GM19395 (cell line): ENCODE data around the gene FAM43A.

Source experiments
- ATAC-seq: cut with Tn5 transposase; IDR thresholded peaks from one replicate; pipeline ENCODE4 v1.9.1; 2021; ENCODE audit warnings: mild to moderate bottlenecking, moderate library complexity; ENCODE audit not compliant: unreplicated experiment

The FAM43A gene

DNA sequence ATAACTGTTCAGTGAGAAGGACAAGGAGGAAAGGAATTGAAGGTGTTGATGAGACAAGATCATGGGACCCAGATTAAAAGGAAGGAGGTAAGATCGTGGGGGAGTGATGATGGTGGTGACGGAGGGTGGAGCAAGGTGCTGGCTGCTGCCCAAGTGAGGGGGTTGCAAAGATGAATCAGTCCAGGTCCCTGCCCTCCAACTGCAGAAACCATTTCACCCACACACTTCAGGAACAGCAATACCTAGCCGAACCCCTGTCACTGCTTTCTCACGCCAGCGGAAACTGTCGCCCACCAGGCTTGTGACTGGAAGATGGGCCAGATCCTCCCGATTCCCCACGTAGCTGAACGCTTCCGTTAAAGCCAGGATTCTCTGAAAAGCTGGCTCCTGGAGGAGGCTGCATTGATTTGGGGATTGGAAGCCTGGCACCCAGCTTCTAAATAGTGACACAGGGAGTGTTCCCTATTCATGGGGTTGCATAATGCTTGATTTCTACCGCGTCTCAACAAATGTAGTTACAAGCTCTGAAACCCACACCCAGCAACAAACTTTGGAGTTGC, 10.5 kb upstream of the FAM43A start:
- ATAC-seq, result no peak

DNA sequence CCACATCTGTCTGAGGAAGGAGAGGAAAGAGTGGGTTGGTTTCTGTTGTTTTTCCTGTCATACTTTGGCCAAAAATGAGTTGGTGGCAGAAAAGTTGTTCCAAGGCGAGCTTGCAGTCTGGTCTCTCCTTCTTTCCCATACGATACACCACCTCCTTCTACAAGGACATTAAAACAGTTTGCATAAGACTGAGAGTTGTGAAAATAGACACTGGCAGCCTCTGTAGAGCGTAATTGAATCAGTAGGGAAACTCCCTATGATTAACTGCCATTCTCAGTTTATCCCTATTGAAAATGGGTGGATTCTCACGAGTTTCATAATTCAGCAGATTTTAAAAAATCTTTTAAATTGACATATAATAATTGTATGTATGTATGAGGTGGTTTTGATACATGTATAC, 10.0 kb upstream of the FAM43A start:
- ATAC-seq, result no peak

DNA sequence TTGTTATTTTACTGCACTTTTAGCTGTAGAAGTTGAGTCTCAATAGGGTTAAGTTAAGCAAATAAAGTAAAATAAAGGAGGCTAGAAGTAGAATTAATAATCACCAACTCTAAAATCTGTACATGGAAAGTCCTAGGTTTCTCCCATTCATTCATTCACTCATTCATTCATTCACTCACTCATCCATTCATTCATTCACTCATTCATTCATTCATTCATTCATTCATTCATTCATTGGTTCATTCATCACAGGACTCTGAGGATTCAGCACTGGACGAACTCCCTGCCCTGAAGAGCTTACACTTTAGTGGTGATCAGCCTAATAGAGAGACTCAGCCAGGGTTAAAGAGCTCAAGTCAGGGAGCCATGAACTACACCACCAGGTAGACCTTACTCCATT, 9.2 kb upstream of the FAM43A start:
- ATAC-seq, result no peak

DNA sequence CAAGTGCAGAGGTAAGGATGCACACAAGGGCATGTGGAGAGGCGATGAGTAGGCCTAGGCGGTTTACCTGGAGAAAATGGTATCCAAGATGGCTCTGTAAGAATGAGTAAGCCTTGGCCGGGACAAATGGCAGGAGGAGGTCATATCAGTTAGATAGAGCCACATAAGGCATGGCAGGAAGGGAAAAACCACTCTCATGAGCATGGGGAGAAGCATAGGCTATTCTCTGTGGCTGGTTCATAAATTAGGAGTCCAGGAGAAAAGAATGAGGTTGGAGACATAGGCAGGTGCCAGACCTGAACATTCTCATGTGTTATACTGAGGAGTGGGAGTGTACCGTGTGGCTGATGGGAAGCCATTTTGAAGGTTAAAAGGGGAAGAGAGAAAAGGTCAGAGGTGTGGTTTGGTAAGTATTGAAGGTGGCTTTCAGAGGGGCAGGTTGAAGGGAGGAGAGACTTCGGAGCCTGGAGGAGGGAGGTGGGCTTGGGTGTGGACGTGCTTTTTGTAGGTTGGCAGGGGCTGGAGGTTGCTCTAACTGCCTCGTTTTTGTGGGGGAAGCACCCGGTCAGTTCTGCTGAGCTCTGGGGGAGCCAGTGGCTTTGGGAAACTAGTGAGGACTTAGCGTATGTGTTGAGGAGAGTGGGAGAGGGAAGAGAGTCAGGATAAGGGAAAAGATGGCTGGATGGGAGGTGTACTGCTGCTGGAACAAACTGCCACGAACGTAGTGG, 4.6 kb upstream of the FAM43A start:
- ATAC-seq, result no peak

DNA sequence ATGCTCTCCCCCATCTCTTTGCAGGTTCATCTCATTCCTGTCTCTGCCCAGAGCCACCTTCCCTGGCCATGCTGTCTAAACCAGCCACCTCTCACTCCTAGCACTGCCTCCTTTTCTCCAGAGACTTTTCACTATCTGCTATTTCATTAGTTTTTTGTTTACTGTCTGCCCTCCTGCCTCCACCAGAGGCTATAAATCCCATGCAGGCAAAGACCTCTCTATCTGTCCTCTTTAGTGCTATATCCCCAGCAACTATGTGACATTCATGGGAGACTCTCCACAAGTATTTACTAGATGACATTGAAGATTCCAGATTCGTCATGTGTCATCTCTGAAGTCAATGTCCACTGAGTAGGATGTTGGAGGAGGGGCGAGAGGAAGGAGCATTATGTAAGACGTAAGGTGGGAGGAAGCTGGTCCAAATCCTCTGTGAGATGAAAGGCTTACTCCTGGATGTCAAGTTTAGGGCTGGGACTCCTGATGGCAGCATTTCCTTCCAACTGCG, 3.4 kb upstream of the FAM43A start:
- no peak for ATAC-seq

DNA sequence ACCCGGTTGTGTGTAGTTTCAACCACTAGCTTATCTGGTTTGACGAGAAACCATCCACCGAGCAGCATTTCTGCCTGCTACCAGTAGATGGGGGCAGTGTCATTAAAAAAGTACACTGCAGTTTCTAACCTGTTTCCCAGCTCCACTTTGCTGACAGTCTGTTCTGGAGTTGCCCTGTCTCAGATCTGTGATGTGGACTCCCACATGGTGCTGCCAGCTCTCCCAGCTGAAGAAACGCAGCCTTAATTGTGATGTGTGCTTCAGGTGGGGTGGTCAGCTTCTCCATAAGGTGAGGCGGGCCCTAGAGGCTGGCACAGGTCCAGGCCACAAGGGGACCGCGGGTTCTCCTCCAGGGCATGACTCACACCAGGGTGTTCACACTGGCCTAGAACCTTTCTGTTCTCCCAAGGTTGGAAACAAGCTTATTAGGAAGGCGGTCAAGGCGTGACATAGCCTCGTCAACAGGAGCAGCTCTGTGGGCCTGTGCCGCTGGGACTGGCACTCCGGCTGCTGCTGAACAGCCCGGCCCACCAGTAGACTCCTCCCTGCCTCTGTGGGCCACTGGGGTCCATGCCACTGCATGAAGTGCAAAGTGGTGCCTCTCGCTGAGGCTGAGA, 2.9 kb upstream of the FAM43A start:
- peak; percentile 50 for ATAC-seq

DNA sequence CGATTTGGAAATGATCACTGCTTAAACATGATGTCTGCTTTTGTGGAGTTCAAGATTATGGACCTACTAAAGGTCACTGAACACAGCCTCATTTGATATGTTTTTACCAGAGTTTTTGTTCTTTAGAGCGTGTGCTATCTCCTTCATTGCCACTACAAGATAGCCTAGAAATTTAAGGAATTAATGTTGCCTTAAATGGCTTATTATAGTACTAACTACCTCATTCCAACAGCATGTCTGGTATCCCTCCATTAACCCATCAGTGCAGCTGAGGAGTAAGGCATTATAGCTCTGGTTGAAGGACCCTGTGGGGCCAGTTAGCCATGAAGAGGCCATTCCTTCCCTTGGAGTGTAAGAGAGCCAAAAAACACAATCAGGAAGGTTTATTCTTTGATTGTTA, 2.3 kb upstream of the FAM43A start:
- ATAC-seq, result no peak

DNA sequence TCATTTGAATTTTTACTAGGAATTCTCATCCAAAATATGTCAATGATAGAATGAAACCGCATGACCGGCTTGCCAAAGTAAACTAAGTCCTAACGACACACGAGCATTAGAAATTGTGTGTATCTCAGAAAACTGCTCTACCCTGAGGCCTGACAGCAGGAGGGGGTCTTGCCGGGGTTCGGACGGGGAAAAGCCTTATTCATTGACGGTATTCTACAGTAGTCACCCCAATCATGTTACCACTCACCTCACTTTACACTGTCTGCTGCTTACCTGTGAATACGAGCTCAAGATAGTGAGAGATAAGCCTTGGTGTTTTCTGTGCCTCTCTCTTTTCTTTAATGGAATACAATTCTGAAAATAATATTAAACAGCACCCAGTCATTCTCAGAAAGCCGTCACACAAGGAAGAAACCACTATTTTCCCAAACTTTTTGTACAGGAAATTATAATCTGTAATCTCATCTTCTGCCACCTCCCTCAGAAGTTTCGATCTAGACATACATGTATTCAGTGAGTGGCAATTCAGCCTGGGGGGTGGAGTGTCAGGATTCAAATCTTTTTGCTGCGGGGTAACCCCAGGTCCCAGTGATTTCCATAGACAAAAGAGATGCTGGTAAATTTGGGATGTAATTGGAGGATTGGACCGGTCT, 492 bp upstream of the FAM43A start:
- peak; percentile 20 for ATAC-seq

DNA sequence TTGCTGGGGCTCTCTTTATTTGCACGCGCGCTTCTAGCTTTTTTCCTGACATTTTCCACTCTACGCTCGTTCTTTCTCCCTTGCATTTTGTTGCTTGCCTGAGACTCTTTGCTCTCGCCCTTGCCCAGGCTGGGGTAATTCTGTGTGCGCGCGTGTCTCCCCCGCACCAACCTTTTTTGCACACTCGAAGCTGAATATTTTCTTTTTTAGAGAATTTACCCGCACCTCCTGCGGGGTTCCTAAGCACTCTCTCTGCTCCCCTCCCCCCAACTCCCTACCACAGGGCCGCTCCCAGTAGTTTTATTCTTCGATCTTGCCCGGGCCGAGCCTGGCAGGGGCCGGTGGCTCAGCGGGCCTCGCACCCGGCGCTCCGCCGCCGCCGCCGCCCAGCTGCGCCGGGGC, 732 bp downstream of the FAM43A start:
- no peak for ATAC-seq

DNA sequence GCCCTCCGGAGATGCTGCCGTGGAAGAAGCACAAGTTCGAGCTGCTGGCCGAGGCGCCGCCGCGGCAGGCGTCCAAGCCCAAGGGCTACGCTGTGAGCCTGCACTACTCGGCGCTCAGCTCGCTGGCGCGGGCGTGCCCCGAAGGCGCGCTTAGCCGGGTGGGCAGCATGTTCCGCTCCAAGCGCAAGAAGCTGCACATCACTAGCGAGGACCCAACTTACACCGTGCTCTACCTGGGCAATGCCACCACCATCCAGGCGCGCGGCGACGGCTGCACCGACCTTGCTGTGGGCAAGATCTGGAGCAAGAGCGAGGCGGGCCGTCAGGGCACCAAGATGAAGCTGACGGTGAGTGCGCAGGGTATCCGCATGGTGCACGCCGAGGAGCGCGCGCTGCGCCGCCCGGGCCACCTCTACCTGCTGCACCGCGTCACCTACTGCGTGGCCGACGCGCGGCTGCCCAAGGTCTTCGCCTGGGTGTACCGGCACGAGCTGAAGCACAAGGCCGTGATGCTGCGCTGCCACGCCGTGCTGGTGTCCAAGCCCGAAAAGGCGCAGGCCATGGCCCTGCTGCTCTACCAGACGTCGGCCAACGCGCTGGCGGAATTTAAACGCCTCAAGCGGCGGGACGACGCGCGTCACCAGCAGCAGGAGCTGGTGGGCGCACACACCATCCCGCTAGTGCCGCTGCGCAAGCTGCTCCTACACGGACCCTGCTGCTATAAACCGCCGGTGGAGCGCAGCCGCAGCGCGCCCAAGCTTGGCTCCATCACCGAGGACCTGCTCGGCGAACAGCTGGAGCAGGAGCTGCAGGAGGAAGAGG, 1.3 kb downstream of the FAM43A start:
- no peak for ATAC-seq

DNA sequence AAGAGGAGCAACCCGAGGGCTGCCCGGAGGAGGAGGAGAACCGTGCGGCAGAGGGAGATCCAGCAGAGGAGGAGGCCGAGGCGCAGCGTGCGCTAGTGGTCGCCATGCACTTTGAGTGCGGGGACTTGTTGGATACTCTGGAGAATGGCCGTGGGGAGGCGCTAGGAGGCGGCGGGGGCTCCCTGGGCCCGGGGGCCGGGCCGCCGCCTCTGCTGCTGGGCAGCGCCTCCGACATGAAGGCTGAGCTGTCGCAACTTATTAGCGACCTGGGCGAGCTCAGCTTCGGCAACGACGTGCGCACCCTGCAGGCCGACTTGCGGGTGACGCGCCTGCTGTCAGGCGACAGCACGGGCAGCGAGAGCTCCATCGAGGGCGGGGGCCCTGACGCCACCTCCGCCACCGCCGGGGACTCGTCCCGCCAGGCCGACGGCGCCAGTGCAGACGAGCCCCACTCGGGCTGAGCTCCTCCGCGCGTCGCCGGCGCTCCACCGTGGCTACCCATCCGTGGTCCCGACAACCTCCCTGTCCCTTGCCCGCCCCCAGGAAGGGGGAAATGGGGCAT, 2.0 kb downstream of the FAM43A start:
- no peak for ATAC-seq

DNA sequence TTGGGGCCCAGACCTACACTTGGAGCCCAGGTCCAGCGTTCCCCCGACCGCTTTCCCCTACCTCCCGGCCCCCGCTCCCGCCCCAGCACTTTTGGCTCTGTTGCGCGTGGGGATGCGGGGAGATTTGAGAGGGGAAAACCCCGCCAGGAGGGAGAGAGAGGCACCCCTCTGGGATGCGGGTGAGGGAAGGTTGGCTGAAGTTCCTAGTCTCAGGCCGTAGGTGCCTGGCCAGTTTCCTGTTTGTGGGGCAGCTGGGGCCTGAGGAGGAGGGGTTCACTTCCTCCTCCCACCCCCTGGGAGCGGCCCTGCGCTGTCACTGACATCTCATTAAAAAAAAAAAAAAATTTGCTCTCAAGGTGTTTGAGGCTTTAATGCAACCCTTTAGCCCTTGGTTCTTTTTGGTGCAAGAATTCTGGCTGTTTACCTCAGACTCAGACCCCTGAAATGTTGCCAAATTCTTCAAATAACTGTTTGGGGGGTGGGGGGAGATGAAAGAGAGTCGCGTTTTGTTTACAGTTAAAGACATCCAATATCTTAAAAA, 2.6 kb downstream of the FAM43A start:
- no peak for ATAC-seq

DNA sequence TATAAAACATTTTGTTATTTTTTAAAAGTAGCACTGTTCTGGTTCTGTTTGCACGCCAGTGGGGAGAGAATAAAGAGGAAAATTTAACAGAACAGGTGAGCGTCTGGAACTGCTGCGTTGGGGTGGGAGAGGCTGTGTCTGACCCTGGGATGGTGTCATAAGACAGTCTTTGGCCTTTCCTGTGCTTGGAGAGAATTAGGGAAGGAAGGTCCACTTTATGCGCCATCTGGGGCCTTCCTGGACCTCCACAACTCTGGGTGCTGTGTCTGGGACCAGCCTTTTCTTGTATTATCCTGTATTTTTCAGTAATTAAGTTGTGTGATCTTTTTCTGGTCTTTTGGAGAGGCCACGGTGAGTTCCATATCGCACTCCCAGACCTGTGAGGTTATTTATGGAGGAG, 3.3 kb downstream of the FAM43A start:
- ATAC-seq, result no peak

DNA sequence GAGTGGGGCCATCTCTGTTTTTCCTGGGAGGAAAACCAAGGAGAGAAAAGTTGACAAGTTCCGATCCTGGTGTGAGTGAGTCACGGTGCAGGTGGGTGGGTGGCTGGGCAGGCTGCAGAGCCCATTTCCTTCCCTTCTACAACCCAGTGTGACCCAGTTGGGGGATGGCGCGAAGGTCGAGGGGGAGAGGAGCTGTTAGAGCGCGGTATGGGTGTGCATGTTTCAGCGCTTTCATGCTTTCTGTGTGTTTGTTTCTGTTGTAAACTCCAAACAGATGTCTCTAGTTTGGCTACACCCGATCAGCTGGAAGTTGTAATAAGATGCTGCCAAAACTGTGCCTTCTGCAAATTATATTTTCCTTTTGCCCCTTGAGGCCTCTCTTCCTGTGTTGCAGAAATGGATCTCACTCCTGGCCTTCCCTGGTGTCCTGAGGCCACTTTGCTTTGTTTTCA, 3.8 kb downstream of the FAM43A start:
- no peak for ATAC-seq

DNA sequence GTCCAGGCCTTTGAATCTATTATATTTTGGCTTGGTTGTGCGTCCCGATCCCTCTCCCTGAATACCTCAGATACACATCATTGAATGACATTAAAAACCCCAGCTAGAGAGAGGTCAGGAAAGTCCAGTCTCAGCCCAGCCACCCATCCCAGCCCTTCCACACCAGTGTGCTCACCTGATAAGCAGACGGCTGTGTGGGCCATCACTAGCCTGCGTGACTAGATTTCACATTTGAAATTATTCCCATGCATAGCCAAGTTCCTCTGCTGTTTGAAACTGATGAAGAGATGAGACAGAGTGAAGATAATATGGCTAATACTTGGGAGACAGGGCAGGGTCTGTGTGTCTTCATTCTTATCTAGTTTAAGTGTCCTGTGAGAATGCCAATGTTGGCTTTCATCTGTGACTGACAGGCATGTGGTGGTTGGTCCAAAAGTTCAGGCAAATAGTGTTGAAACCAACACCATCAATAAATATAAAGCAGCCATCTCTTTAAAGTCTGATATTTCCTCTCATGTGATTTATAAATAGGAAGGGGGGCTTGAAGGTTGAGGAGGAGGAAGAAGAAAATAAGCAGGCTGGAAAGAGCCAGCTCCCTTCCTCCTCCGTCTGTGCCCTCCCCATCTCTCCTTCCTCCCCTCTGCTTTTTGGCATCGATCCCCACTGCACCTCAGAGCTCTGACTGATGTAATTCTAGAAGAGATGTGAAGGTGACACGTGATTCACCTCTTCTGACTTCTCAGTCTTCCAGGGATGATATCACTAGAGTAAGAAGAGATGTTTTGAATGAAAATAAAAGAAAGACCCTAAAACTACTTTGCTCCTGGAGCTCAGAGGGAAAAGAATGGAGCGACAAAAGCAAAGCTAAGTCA, 5.1 kb downstream of the FAM43A start:
- no peak for ATAC-seq

DNA sequence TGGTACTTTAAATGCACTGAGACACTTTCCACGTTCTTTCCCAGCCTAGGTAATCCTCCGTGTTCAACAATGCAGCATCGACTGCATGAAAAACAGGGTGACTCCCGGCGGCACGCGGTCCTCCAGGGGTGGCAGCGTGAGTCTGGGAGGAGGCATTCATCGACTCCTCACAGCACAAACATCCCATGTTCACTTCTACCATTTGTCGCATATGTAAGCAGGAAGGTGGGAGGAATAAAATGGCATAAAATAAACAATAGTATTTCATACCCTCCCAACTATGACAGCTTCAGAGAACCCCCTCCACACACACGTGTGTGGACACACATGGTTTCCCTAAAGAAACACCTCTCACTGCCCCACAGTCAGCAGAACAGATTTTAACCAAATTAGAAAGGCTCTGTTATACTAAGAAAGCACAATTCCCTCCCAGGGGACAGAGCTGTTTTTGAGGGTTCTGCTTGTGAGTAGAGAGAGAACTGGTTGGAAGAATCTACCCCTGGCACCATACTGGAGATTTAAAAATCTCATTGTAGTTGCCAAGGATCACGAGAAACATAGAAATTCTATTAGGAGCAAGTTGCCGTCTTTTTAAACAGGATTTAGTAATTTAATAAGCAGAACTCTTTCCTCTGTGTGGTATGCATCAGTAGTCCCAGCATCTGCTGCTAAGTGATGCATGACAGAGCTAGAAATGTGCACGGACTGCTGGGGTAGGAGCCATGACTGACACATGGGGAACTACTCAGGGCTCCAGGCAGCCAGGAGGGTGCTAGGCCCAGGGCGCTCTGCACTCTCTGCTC, 6.0 kb downstream of the FAM43A start:
- peak; percentile 79 for ATAC-seq

DNA sequence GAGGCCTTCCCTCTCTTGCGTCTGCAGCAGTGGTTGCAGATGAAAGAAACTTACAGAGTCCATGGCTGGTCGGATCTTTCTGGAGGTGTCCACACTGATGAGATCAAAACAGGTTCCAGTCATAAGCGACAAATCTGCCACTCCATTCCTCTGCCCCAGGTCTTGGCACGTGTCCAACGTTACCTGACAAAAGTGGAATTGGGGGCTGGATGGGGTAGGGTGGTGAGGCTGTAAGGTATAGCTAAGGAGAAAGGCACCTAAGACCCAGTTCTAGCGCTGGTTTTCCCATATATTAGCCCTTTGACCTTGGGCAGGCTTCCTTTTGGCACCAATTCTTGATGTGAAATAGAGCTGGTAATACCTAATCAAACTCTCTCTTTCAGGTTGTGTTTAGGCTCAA, 11.0 kb downstream of the FAM43A start:
- no peak for ATAC-seq

DNA sequence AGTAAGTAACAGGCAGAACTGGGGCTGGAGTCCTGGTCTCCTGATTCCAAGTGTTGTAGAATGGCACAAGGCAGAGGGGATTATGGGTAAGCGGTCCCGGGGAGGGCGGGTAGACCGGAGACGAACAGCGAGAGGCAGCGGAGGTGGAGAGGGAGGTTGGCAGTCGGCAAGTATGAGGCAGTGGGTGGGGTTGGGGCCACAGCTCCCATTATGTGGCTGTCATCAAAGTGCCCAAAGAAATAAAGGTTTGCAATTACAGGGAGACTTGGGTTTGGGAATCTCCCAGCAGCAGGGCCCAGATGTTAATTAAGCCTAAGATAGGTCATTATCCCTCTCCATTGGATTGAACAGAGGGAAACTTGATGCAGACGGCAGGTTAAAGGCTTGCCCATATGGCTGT, 16.9 kb downstream of the FAM43A start:
- no peak for ATAC-seq

DNA sequence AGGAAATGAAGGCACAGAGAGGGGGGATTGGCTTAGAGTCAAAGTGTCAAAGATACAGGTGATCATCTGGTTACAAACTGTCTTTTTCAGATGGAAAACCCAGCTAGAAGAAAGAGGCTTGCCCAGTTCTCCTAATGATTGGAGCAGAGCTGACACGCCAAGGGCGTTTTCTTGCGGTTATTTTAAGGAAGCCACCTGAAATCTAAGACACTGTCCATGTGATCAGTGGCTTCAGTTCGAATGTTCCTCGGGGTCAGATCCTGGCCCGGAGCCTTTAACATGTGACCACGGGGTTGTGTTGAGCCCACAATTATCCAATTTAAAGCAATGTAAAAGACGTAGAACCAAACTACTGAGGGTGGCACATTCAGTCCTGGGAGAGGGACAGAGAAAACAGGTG, 19.5 kb downstream of the FAM43A start:
- no peak for ATAC-seq
